Stromal cell of bone marrow (primary cell): ENCODE results near the gene SLC25A15.
"Not testable (repeated sequence)": the region's sequence is repeated elsewhere in the genome, so short reads cannot be mapped to it uniquely, and the experiment has no call there.

Experiments
- DNase-seq: peaks from one replicate; pipeline ENCODE4 v3.0.0-alpha.2; 2012; ENCODE audit warnings: low read depth

SLC25A15 gene

DNA sequence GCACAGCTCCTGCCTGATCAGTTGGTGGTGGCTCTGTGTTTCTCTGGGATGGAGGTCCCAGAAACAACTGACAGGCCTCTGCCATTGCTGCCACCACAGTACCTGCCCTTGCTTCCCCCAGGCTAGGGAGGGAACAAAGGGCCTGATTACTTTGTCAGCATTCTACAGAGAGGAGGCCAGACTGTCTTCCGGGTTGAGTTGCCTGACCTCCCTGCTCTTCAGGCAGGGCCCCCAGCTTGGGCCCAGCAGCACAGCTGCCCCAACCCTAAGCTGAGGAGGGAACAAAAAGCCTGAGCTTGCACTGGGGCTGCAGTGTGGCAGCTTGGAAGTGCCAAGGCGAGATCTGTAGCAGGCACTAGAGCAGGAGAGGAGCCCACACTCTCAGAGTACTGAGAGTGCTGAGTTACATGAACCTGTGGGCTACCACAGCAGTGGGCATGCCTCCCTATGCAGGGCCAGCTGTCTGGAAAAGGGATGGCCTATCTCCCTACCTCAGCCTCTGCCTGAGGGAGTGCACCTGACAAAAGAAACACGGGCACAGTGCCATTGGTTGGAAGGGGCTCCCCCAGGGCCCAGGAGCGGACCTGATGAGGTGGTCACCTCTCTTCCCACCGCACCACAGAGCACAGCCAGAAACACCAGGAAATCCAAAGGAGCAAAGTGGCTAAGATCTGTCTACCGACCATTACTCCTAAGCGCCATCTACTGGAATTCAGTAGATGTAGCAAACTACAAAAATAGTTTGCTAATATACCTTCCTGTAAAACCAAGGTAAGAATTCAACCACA lies 24.4 kb downstream of the SLC25A15 start:
- no peak for DNase-seq

DNA sequence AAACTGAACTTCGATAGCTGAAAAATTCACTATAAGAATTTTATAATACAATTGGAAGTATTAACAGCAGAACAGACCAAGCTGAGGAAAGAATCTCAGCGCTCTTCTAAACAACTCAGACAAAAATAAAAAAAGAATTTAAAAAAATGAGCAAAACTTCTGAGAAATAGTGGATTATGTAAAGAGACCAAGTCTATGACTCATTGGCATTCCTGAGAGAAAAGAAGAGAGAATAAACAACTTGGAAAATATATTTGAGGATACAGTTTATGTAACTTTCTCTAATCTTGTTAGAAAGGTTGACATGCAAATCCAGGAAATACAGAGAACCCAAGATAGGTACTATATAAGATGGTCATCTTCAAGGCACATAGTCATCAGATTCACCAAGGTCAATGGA lies 25.4 kb downstream of the SLC25A15 start:
- no peak for DNase-seq

DNA sequence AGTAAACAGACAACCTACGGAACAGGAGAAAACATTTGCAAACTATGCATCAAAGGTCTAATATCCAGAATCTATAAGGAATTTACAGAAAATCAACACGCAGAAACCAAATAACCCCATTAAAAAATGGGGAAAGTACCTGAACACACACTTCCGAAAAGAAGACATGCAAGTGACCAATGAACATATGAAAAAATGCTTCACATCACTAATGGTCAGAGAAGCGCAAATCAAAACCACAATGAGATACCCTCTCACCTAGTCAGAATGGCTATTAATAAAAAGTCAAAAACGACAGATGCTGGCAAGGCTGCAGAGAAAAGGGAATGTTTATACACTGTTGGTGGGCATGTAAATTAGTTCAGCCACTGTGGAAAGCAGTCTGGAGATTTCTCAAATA lies 29.5 kb downstream of the SLC25A15 start:
- DNase-seq = no peak

DNA sequence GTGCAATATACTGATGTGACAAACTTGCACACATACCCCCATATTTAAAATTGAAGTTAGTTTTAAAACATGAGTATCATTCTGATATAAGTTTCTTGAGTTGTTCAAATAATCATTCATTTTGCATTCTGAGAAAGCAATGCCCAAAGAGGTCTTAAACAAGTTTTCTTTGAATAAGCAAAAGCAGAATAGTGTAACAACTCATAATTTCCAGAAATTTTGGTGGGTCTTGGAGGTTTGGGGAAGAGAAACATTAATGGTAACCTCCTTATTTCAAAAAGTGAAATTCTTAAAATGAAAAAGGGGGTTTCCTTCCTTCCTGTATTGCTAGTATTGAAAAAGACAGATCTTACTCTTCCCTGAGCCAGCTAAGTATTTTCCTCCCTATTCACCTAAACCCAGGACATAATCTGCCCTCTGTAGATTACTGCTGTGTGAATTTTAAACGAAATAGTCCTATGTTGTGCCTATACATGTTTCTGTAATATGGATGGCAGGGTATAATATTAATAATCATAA lies 30.4 kb downstream of the SLC25A15 start:
- DNase-seq = no peak

DNA sequence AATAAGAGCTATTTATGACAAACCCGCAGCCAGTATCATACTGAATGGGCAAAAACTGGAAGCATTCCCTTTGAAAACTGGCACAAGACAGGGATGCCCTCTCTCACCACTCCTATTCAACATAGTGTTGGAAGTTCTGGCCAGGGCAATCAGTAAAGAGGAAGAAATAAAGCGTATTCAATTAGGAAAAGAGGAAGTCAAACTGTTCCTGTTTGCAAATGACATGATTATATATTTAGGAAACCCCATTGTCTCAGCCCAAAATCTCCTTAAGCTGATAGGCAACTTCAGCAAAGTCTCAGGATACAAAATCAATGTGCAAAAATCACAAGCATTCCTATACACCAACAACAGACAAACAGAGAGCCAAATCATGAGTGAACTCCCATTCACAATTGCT lies 50.3 kb downstream of the SLC25A15 start:
- not testable (repeated sequence) for DNase-seq

DNA sequence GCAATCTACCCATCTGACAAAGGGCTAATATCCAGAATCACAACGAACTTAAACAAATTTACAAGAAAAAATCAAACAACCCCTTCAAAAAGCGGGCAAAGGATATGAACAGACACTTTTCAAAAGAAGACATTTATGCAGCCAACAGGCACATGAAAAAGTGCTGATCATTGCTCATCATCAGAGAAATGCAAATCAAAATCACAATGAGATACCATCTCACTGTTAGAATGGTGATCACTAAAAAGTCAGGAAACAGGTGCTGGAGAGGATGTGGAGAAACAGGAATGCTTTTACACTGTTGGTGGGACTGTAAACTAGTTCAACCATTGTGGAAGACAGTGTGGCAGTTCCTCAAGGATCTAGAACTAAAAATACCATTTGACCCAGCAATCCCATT lies 51.5 kb downstream of the SLC25A15 start:
- DNase-seq = not testable (repeated sequence)
